ENCODE measurements around the gene SPATC1L.
"Not testable (repeated sequence)": the region's sequence is repeated elsewhere in the genome, so short reads cannot be mapped to it uniquely, and the experiment has no call there.

SPATC1L gene

DNA sequence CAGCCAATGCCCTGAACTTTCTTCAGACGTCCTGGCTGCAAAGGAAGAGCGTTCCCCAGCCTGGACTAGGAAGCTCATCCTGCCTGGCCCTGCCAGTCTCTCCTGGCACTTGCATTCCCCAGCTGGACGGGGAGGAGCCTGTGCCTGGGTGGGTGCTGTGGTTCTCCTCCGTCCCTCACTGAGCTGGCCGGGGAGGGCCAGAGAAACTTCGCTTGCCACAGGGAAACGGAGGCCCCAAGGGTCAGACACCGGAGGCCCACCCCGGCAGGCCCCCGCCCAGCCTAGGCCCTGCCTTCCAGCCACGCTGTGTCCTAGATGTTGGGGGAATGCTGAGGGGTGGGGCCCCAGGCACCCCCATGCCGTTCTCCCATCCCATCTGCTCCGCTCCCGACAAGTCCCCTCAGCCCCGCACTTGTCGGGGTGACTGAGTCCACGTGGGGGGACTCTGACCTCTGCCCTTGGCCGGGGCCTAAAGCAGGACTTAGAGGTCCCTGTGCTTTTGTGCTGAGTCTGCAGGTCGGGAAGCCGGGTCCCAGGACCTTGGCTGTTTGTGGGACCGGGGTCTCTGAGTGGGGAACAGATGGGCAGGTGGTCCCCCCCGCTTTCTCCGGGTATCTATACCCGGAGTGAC is 33.7 kb downstream of the SPATC1L start:
- DNase-seq (ENCODE audit: low read depth) = no peak

DNA sequence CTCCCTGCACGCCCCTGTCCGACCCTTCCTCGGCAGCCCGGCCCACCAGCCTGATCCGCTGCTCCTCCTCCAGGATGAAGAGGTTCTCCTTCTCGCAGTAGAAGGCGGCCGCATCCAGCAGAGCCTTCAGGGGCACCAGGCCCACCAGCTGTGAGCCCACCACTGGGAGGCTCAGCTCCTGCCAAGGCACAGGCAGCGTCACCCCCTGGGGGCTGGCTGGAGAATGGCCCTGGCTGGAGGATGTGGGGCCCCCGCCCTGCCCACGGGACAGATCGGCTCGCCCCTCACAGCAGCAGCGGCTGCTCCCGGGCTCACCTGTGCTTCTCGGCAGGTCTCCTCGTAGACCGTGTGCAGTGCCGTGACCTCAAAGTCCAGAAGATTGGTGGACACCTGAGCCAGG is 34.2 kb downstream of the SPATC1L start:
- no peak for DNase-seq (ENCODE audit: low read depth)

DNA sequence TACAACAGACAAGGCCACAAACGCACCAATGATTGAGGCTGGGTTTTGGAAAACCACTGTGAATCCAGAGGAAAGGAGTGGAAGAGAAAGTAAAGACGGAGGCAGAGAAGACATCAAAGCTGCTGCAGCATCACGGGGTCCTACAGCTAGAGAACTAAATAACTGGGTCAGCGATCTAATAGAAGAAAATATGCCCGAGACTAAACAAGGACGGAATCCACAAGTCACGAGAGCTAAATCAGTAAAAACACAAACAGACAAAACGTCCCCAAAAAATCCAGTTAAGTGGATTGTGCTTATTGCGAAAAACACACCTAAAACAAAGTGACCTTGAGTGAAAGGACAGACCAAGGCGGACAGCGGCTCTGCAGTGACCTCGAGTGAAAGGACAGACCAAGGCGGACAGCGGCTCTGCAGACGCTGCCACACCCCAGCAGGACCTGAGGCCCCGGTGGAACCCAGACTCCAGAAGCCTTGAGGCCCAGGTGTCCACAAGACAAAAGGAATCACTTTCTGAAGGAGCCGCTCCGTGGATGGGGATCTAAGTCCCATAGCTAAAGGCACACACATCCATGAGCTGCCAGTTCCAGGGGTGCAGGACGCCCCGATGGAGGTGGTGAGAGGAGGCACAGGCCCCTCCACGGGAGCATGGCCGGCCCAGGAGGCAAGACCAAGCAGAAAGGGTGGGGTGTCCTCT is 34.9 kb downstream of the SPATC1L start:
- DNase-seq (ENCODE audit: low read depth) = no peak

DNA sequence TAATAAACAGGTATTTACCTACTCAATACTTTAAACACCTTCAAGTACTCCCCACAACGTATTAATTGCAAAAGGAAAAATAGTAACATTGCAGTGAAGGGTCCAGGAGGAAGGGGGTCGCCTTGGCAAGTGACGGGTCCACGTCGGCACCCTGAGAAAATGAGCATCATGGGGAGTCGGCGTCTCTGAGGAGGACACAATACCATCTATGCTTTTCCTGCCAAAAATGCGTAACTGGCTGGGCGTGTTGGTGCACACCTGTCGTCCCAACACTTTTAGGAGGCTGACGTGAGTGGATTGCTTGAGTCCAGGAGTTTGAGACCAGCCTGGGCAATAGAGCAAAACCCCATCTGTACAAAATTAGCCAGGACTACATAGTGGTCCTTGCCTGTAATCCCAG is 36.2 kb downstream of the SPATC1L start:
- no peak for DNase-seq (ENCODE audit: low read depth)

DNA sequence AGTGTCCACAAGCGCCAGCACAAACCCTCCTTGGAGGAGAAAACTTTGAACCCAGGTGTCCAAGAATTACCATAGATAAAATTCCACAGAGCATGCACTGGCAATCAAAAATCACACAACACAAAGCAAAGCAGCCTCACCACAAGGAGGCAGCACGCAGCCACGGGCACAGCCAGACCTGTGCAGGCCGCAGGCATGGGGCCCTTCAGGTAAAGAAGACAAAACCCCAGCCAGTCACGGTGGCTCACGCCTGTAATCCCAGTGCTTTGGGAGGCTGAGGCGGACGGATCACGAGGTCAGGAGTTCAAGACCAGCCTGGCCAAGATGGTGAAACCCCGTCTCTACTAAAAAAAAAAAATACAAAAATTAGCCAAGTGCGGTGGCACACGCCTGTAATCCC is 36.8 kb downstream of the SPATC1L start:
- not testable (repeated sequence) for DNase-seq (ENCODE audit: low read depth)

DNA sequence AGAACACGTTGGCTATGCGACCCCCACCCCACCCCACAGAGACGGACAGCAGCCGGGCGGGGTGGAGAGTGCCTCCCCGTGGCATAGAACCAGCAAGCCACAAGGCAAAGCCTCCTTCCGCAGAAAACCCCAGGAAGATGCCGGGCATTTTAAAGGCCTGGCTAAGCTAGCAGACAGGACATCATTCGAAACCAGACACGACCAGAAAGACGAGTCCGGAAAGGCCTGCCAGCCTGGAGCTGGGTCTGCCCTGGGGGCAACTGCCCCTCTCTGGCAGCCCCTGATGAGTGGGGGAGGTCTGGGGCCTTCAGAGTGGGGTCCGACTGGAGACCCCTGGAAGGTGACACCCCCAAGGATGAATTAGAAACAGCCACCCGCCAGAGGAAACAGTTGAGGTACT is 37.4 kb downstream of the SPATC1L start:
- no peak for DNase-seq (ENCODE audit: low read depth)

DNA sequence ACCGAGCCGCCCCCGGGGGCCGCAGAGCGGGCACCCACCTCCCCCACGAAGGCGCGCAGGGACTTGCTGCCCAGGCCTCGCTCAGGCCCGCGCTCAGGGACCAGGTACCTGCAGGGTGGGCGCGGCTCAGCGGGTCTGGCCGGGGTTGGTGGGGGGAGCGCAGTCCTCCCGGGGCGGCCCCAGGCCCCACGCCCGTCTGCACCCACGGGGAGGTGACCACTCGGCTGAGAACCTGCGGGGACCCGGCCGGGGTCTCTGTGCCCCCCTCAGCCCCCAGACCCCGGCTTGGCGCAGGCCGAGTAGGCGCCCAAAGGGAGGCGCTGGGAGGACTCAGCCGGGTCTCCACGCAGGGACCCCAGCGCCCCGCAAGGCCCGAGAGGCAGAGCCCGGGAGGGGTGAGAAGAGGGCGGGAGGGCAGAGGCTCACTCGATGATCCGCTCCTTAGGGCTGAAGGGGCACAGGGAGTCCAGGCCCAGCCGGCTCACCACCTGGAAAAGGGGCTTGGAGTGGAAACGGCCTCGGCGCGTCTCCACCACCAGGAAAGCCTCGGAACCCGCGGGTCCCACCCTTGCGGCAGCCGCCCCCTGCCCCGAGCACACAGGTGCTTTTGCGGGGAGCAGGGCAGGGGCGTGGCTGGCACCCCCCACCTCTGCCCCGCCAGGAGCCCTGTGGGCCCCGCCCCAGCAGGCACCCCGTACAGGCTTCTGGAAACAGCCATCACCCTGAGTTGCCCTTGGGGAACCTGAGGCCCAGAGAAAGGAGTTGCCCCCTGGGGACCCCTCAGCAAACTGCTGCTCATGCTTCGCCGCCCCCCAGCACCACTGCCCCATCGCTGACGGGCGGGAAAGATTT is 38.2 kb downstream of the SPATC1L start:
- no peak for DNase-seq (ENCODE audit: low read depth)

DNA sequence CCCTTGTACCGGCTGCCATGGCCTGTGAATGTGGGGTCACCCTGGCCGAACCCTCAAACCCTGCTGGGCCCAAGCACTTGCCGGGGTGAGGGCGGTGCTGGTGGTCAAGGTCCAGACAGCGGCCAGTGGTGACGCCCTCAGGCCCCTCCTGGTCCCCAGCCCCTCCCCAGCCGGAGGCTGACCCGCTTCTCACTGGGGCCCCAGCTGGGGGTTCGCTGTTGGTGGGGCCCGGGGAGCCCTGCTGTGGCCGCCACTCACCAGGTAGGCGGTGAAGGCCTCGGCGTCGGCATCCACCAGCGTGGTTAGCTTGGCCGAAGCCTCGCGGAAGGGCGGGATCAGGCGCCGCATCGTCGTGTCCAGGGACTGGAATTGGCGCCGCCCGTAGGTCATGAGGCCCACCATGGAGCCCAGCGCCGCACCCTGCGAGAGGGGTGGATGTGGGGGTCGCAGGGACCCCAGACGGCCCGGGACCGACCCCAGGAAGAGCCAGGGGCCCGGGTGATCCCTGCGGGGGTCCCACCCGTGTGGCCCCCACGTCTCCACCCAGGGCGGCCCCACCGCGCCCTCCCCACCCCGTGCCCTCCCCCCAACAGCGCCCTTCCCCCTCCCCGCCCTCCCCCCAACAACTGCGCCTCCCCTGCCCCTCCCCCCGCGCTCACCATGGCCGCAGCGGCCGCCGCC is 39.0 kb downstream of the SPATC1L start:
- no peak for DNase-seq (ENCODE audit: low read depth)

DNA sequence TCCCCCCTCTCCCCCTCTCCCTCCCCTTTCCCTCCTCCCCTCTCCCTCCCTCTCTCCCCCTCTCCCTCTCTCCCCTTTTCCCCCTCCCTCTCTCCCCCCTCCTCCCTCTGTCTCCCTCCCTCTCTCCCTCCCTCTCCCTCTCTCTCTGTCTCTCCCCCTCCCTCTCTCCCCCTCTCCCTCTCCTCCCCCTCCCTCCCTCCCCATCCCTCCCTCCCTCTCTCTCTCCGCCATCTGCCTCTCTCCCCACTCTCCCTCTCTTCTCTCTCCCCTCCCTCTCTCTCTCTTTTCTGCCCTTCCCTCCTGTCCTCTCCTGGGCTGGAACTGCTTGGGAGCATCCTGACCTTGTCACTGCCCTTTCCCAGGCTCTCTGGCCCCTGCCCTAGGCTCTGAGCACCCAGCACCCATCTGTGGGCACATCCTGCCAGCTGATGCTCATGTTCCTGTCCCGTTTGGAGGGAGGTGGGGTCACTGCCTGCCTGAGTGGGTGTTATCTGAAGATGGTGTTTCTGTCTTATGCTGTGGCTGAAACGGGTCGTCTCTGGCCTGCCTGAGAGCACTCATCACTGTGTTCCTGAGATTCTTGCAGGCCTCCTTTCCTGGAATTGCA is 39.7 kb downstream of the SPATC1L start:
- no peak for DNase-seq (ENCODE audit: low read depth)

DNA sequence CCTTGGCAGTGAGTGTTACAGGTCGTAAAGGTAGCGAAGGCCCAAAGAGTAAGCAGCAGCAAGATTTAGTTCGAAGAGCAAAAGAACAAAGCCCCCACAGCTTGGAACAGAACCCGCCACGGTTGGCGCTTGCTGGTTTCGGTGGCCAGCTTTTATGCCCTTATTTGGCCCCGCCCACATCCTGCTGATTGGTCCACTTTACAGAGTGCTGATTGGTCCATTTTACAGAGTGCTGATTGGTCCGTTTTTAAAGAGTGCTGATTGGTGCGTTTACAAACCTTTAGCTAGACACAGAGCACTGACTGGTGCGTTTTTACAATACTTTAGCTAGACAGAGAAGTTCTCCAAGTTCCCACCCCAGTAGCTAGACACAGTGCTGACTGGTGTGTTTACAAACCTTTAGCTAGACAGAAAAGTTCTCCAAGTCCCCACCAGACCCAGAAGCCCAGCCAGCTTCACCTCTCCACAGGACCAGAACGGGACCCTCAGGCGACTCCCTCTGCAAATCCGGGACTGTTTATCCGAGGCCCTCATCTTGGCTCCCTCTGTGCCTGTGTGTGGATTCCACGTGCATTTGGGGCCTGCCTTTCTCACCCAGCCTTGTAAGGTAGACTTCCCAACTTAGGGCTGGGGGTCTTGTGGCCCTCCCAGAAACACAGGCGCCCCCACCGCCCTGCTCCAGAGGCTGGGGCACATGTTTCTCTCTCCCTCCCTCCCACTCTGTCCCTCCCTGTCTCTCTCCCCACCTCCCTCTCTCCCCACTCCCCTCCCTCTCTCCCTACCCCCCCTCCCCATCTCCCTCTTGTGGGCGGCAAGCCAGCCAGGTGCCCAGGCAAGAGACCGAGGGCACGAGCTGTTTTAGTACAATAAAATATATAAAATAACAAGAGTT is 41.4 kb downstream of the SPATC1L start:
- DNase-seq (ENCODE audit: low read depth) = no peak

DNA sequence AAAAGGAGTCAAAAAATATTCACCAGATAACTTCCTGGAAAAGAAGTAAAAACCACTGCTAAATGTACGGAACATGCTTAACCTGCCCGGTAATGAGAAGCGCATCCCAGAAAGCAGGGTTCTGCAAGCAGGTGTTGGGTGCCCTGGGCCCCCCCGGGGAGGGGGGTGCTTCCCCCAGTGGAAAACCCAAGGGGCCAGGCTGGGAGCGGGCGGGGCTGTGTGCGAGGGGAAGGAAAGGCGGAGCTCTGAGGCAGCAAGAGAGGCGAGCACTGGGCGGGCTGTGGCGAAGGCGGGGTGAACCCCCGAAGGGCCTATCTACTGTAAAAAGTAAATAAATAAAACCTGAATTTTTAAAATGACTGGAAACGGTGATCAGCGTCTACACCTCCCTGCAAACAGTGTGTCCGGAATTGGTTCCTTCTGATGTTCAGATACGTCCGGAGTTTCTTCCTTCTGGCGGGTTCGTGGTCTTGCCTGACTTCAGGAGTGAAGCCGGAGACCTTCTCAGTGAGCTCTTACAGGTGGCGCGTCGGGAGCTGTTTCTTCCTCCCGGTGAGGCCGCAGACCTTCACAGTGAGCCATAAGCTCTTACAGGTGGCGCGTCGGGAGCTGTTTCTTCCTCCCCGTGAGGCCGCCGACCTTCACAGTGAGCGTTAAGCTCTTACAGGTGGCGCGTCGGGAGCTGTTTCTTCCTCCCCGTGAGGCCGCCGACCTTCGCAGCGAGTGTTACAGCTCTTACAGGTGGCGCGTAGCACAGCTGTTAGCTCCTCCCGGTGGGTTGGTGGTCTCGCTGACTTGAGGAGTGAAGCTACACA is 42.3 kb downstream of the SPATC1L start:
- DNase-seq (ENCODE audit: low read depth) = no peak

DNA sequence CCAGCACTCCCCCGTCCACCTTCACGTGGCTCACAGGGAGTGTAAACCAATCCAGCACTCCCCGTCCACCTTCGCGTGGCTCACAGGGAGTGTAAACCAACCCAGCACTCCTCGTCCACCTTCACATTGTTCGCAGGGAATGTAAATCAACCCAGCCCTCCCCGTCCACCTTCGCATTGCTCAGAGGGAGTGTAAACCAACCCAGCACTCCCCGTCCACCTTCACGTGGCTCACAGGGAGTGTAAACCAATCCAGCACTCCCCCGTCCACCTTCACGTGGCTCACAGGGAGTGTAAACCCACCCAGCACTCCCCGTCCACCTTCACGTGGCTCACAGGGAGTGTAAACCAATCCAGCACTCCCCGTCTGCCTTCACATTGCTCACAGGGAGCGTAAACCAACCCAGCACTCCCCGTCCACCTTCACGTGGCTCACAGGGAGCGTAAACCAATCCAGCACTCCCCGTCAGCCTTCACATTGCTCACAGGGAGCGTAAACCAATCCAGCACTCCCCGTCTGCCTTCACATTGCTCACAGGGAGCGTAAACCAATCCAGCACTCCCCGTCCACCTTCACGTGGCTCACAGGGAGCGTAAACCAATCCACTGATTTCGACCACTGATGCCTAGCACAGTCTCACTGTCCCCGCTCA is 43.8 kb downstream of the SPATC1L start:
- not testable (repeated sequence) for DNase-seq (ENCODE audit: low read depth)

DNA sequence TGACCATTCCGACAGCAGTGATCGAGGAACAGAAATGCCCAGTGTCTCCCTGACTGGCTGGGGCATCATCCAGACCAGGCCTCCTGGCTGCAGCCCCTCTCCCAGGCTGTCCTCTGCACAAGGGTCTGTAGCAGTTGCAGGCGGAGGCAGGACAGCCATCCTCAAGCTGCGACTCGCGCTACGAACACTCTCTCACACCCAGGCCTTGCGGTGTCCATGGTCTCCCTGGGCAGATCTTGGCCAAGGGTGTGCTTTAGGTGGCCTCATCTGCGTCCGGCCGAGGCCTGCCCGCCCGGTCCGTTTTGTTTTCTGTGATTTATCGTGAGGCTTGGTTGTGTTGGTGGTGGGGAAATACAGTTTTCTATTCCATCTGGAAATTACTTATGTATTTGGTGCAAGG is 44.6 kb downstream of the SPATC1L start:
- no peak for DNase-seq (ENCODE audit: low read depth)

DNA sequence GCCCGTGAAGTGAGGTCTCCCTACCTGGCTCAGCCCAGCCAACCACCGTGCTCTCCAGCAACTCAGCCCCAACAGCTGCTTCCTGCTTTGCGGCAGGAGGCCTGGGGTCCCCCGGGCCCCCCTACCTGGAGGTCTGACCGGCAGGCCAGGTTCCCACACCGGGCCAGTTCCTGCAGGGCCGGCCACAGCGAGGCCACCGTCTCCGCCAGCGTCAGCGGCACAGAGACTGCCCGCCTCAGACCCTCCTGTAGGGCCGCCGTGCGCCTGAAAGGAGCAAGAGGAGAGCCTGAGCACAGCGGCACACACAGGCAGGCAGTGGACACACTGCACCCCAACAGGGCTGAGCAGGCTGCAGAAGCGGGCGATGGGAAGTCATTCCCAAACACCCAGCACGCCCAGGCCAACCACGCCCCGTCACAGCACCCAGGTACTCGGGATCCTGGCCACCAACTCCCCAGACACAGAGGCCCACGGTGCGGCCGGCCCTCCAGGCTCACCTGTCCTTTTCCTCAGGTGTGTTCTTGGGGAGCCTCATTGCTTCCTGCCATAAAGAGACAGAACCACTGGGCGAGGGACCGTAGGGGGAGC is 45.8 kb downstream of the SPATC1L start:
- no peak for DNase-seq (ENCODE audit: low read depth)

DNA sequence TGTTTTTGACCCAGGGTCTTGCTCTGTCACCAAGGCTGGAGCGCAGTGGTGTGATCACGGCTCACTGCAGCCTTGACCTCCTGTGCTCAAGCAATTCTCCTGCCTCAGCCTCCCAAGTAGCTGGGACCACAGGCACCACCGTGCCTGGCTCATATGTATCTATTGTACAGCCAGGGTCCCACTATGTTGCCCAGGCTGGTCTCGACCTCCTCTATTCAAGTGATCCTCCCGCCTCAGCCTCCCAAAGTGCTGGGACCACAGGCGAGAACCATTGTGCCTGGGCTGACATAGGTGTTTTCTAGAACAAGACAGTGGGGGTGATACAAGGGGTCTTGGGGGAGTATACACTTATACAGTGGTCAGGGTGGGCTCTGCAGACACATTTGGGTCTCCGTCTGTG is 46.4 kb downstream of the SPATC1L start:
- DNase-seq (ENCODE audit: low read depth) = no peak

DNA sequence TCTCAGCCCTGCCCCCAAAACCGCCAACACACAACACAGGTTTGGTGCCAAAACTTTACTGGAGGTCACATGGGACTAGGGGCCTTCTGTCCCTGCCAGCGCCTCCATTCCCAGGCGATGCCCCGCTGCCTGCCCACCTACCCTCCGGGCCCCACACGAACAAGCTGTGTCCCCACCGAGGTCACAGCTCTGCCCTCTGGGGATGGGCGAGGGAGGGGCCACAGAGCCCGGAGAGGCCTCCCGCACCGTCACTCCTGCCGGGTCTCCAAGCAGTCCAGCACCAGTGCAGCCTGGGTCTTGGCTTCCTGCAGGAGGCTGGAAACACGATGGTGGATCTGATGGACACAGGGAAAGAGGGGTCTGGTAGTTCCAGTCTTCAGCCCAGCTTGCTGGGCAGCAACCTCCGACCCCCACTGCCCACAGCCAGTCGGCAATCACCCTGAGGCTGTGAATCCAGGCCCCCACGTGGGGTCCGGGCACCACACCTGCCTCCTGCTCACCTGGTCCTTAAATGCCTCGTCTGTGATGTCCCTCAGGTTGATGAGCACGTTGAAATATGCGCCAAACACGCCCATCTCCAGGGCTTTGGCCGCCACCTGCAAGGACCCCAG is 47.4 kb downstream of the SPATC1L start:
- DNase-seq (ENCODE audit: low read depth) = no peak

DNA sequence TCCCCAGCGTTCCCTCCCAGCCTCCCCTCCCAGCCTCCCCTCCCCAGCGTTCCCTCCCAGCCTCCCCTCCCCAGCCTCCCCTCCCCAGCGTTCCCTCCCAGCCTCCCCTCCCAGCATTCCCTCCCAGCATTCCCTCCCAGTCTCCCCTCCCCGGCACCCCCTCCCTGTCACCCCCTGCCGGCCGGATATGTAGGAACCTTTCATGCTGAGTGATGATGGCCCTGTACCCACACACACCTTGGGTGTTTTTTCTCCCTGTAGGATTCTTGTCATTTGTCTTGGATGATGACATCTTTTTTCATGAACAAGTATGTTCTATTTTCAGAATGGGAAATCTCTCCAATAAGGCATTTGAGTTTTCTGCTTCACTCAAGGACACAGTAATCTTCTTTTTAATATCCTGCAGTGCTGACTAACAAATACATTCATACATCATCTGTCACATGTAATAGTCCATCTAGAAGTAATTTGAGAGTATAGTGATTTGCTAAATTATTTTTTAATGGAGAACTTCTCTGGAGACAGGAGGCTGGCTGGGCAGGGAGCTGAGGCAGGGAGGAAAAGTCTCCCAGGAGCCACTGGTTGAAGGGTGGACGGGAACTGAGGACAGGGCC is 48.4 kb downstream of the SPATC1L start:
- DNase-seq (ENCODE audit: low read depth) = no peak

Data from GM04503 (cell line).